ENCODE measurements around the gene LRP3. TPM values are rescaled to one million over a fixed set of nuclear protein-coding genes. Genes with fewer than 3 reads are reported as not detected.

The LRP3 gene
- polyA plus RNA-seq, 1 of the 3 experiments (the other 2 are of a cell fraction) = 8.2 TPM

DNA sequence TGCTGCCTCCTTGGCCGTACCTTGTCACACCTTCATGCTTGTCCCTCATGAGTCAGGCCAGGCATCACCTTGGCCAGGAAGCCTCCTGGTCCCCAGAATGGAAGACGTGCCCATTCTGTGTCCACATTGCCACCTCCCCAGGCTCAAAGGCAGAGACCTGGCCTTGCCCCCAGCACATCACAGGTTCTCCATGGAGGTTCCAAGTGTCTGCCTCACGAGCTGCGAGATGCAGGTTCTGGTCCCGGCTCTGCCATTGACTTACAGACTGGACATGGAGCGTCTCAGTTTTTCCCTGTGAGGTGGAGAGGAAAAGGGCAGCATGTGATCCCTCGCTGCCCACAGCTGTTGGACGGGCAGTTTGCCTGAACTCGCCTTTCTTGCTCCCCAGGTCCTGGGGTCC, 40.6 kb downstream of the LRP3 start:
- Histone ChIP-seq H3K79me2 (ENCODE audit: insufficient read depth) (no peaks in the 10 kb centered on the region), H3K9me2 (no peaks in the 10 kb centered on the region), H3K4me1 (ENCODE audit: control insufficient read depth in 1 of 2, insufficient read depth in 2 of 2, low read depth in 1 of 2, low read length in 1 of 2) (peaks cover 0 to 8% of the 10 kb centered on the region in 2 experiments; a peak in 1 of 4 replicates), H3K4me3 (ENCODE audit: low read depth in 2 of 2, low read length in 1 of 2) (peak overlapping the region in 1 of 2 experiments; percentile 40; a peak in 1 of 4 replicates), H4K20me1 (ENCODE audit: insufficient read depth) (no peaks in the 10 kb centered on the region), H3K36me3 (replicated peaks in 1 of 2; ENCODE audit: control insufficient read depth in 1 of 2, insufficient read depth in 2 of 2, low read length in 1 of 2) (no peaks in the 10 kb centered on the region), H3K9me3 (no peaks in the 10 kb centered on the region), H3K9ac (no peak overlapping the region), H2AFZ (ENCODE audit: low read depth) (no peak overlapping the region), H3K27ac (ENCODE audit: low read depth in 2 of 2, low read length in 1 of 2) (no peak overlapping the region), H3F3A (replicated peaks; ENCODE audit: insufficient read depth) (no peaks in the 10 kb centered on the region), H3K27me3 (ENCODE audit: insufficient read depth) (no peaks in the 10 kb centered on the region), H3K4me2 (no peak overlapping the region)
- WGBS (ENCODE audit: low lambda C conversion rate) = 15% methylated on average over 7 of the region's 9 CpGs
- CTCF ChIA-PET = interaction anchor here (0.9 to 14.8 kb wide), 28 partner anchors 9 to 536 kb away, joined by 3 to 511 read pairs (median 4); partner anchors contain the start of genes CEBPG and SLC7A10
- POLR2A ChIA-PET = no interaction called here
- no peak for DNase-seq
- no peak for TF ChIP-seq RXRA (IDR thresholded peaks at IDR 0.05; ENCODE audit: borderline replicate concordance, low read depth)
- no peak for TF ChIP-seq RCOR1 (IDR thresholded peaks at IDR 0.05; ENCODE audit: low read length)
- TF ChIP-seq YY1 (IDR thresholded peaks at IDR 0.05; ENCODE audit: low read depth) = no peak
- TF ChIP-seq PBX3 (IDR thresholded peaks at IDR 0.05) = no peak
- no peak for TF ChIP-seq USF1 (IDR thresholded peaks at IDR 0.05; ENCODE audit: borderline replicate concordance, low read depth)
- TF ChIP-seq TCF12 (IDR thresholded peaks at IDR 0.05) = no peak
- TF ChIP-seq, protein P1, sequence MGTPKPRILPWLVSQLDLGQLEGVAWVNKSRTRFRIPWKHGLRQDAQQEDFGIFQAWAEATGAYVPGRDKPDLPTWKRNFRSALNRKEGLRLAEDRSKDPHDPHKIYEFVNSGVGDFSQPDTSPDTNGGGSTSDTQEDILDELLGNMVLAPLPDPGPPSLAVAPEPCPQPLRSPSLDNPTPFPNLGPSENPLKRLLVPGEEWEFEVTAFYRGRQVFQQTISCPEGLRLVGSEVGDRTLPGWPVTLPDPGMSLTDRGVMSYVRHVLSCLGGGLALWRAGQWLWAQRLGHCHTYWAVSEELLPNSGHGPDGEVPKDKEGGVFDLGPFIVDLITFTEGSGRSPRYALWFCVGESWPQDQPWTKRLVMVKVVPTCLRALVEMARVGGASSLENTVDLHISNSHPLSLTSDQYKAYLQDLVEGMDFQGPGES (IDR thresholded peaks at IDR 0.05; ENCODE audit: low read depth, low read length) = no peak
- TF ChIP-seq SIN3A (IDR thresholded peaks at IDR 0.05; ENCODE audit: borderline replicate concordance, low read depth, low read length) = no peak
- no peak for TF ChIP-seq MXI1 (IDR thresholded peaks at IDR 0.05; ENCODE audit: low read depth, low read length)
- no peak for TF ChIP-seq REST (IDR thresholded peaks at IDR 0.05; ENCODE audit: low read depth, low read length)
- TF ChIP-seq EP300 (IDR thresholded peaks at IDR 0.05; ENCODE audit: borderline replicate concordance in 1 of 2, low read depth in 1 of 2, low read length in 1 of 2) = no peak
- no peak for TF ChIP-seq RFX5 (IDR thresholded peaks at IDR 0.05; ENCODE audit: low read length)
- no peak for TF ChIP-seq NFIC (IDR thresholded peaks at IDR 0.05; ENCODE audit: borderline replicate concordance)

Data from SK-N-SH (cell line).